Hypothalamus (tissue), 51 donors: Measurements from ENCODE around the gene OBSCN.

Experiments
- DNase-seq, 51 donors: peaks; one replicate each; lab custom pipeline; 2025; lab: John Stamatoyannopoulos, UW

The OBSCN gene

GRCh38 chr1:228336308-228337030 is 128.6 kb downstream of the OBSCN start:
- DNase-seq = no peak

DNA sequence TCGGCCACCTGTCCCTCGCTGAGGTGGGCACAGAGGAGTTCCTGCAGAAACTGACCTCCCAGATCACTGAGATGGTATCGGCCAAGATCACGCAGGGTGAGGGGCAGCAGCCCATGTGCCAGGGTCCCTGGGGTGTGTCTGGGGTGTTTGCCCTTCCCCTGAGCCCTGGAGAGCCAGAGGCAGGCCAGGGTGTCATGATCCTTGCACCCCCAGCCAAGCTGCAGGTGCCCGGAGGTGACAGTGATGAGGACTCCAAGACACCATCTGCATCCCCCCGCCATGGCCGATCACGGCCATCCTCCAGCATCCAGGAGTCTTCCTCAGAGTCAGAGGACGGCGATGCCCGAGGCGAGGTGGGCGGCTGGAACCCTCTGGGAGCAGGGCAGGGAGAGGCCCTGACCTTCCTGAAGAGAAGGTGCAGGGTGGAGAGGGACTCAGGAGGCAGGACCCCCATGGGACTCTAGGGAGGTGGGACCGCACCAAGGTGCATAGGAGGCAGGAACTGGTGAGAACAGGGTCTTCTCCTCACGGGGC is 129.3 kb downstream of the OBSCN start:
- DNase-seq = no peak

DNA sequence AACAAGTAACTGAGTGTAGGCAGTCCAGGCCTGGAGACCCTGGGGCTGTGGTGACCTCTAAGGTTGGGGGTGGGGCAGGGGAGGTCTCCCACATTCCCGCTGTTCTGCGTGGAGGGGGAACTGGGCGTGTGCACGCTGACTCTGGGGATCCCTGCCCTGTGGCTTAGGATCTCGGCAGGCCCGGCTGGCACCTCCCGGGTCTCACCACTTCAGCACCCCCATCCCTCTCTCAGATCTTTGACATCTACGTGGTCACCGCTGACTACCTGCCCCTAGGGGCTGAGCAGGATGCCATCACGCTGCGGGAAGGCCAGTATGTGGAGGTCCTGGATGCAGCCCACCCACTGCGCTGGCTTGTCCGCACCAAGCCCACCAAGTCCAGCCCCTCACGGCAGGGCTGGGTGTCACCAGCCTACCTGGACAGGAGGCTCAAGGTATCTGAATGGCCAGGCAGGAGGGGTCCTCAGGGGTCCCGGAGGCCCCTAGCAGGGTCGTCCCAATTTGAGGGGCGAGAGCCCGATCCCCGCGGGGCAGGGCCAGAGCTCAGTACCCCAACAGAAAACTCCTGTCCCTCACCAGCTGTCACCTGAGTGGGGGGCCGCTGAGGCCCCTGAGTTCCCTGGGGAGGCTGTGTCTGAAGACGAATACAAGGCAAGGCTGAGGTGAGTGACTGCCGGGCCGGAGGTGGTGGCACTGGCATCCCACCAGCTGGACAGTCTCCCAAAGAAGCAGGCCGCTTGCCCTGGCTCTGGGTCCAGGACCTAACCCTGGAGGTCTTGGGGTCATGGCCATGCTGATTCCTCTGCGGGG is 130.1 kb downstream of the OBSCN start:
- no peak for DNase-seq

DNA sequence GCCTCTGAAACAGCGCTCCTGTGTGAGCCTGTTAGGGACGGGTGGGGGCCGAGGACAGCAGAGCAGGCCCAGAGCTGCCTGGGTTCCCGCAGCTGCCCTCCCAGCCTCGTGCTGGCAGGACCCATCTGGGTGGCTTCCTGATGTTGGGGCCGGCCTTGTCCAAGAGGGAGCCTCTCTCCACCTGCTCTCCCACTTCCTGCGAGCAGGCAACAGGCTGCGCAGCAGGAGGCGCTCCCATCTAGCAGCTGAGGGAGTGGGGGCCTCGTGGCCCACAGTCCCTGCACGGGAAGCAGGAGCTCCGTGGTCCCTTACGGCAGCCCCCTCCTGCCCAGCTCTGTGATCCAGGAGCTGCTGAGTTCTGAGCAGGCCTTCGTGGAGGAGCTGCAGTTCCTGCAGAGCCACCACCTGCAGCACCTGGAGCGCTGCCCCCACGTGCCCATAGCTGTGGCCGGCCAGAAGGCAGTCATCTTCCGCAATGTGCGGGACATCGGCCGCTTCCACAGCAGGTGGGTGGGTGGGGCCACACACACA is 130.7 kb downstream of the OBSCN start:
- no peak for DNase-seq

DNA sequence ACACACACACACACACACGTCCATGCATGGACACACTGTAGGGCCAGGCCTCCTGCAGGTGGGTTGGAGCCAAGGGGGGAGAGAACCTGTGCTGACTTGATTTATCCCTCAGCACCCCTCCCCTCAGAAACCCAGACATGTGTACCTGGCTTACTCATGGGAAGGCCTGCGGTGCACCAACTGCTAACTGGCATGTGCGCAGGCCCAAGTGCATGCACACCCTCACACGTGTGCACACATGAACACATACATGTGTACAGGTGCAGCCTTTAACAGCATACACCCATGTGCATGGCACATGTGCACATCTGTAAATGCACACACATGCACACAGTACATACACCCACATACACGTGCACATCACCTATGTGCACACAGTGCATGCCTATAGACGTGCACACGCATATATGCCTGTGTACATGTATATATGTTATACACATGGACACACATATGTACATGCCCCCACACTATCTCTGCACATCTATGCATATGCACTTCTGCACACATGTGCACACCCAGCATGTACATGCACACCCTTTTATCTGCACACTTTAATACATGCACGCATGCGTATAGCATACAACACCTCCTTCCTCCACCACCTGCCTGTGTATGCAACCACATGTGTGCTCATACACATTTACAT is 131.3 kb downstream of the OBSCN start:
- DNase-seq = no peak

DNA sequence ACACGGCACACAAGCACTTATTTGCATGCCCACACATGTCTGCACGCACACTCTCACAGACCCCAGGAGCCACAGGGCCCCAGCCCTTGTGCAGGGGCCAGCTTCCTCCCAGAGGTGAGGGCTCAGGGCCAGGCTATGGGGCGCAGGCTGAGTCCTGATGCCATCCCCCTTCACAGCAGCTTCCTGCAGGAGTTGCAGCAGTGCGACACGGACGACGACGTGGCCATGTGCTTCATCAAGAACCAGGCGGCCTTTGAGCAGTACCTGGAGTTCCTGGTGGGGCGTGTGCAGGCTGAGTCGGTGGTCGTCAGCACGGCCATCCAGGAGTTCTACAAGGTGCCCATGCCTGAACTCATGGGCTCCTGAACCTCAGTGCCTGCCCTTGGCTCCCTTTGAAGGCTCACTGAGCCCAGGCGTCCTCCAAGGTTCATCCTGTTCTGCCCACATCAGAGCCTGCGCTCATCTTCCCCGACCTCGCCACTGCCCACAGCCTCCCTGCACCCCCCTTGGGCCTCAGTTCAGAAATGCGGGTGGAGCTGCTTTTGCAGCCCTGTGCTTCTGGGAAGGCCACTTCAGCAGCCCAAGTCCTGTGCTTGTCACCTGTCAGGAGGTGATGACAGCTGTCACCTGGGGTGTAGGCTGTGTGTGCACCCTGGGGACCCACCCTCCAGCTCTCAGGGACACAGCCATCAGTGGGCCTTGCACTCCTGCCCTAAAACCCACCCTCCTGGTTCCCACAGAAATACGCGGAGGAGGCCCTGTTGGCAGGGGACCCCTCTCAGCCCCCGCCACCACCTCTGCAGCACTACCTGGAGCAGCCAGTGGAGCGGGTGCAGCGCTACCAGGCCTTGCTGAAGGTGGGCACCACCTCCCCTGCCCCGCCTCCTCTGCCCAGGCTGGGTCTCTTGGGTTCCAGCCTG is 132.2 kb downstream of the OBSCN start:
- no peak for DNase-seq

DNA sequence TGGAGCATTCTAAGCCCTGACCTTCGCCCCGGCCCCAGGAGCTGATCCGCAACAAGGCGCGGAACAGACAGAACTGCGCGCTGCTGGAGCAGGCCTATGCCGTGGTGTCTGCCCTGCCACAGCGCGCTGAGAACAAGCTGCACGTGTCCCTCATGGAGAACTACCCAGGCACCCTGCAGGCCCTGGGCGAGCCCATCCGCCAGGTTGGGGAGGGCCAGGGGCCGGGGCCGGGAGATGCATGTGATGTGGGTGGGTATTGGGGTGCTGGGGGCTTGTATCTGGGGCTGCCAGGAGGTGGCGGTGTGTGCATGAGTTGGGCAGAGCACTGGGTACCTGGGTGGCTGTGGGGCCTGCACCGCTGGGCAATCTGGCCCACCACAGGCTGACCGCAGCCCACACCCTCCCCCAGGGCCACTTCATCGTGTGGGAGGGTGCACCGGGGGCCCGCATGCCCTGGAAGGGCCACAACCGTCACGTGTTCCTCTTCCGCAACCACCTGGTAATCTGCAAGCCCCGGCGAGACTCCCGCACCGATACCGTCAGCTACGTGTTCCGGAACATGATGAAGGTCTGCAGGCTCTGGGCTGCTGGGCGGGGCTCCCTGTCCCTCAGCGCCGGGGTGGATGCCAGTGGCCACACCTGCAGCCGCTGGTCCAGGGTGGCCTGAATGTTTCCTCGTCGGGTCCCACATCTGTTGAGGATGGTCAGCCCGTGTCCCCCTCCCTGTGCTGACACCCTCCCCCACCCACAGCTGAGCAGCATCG is 133.0 kb downstream of the OBSCN start:
- DNase-seq = no peak

GRCh38 chr1:228341450-228341813 is 133.6 kb downstream of the OBSCN start:
- no peak for DNase-seq

DNA sequence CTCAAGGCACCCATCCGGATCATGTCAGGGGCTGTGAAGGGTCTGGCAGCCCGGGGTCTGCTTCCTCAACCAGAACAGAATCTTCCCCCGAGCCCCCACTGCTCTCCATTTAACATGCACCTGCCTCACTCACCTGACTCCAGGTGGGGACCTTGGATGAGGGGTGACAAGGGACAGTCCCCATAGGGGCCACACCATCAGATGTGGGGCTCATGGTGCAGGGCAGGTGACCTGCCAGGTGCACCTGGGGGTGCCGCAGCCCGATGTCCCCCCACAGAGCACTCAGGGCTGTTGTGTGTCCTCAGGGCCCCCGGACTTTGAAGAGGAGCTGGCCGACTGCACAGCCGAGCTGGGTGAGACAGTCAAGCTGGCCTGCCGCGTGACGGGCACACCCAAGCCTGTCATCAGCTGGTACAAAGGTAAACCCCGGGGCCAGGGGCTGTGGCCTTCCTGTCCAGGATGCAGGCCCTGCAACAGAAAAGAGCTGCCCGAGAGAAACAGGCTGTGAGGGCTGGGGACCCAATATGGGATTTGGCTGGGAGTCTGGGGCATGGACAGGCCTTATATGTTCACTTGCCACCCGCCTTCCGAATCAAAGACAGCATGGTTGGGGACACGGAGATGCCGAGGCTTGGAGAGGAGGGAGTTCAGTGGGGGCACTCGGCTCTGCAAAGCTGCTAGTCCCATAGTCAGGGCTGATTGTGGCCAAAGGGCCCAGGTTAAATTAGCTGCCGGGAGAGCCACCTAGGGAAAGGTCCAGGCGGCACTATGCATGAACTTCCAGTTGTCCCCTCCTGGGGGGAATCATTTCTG is 134.2 kb downstream of the OBSCN start:
- DNase-seq = no peak

DNA sequence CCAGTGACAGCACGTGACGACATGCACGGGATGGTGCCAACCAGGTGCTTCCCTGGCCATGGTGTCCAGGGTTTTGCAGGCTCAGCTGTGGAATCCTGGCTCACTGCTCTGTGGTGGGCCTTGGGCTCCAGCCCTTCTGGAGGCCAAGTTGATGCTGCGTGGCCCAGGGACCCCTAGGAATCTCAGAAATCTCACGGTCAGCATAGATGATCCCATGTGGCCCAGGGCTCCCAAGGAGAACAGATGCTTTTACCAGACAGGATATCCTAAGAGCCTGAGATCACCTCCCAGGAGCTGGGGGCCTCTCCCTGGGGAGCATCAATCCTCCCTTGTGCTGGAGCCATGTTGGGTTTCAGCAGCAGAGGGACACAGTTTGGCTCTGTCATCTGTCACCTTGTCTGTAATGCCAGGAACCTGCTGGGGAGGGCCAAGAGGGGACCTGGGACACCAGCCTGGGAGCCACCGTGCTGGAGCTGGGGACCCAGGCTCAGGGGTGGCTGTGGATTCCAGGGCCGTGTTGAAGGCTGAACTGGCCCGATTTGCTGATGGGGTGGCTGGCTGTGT is 134.9 kb downstream of the OBSCN start:
- DNase-seq = no peak

DNA sequence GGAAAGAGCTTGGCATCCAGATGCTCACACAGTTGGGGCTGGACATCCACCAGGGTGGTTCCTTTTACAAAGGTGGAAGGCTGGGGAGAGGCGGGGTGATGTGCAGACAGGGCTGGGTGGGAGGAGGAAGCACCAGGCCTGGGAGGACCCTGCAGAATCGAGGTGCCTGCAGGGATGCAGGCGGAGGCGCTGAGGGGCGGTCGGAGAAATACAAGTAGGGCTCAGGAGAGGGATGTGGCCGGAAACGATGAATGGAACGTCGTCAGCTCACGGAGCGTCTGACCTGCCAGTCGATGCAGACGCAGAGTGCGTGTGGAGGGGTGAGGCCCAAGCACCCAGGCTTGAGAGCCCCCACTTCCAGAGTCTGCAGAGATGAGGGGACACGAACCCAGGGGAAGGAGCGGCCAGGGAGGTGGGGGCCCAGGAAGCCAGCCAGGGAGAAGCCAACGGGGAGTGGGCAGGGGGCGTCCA is 135.4 kb downstream of the OBSCN start:
- DNase-seq = no peak

GRCh38 chr1:228344631-228345072 is 136.8 kb downstream of the OBSCN start:
- no peak for DNase-seq

- DNase-seq = no peak
Measured at GRCh38 chr1:228345201-228345930, 137.5 kb downstream of the OBSCN start.

DNA sequence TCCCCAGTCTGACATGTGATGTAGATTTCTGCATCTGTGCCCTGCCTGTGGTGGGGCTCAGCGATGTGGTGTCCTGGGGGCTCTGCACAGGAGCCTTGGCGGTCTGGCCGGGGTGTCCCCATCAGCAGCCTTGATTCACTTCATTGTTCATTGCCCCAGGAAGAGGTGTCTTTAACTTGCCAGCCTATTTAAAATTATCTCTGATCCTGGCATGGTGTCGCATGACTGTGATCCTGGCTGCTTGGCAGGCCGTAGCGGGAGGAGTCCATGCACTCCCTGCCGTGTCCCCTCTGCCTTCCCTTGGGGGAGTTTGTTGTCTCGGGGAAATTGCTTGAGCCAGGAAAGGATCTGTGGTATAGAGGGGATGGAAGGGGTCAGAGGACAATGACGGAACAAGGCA is 138.9 kb downstream of the OBSCN start:
- DNase-seq = no peak

DNA sequence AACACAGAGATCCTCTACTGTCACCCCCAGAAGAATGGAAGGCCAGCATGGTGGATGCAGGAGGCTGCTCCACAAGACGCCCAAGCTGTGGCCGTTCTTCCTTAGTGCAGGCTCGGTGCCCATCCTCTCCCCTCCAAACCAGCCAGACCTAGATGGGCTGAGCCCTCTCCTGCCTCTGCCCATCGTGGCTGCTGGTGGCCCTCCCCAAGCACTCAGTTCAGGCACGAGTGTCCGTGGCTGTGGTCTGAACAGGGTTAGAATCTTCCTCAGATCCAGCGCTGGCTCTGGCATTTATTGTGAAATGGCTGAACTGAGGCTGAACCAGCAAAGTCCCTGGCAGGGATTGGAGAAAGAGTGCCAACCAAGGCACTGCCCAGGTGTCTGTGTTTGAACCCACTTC is 139.3 kb downstream of the OBSCN start:
- DNase-seq = no peak

- DNase-seq = no peak
Measured at GRCh38 chr1:228348708-228349467, 141.0 kb downstream of the OBSCN start.
